Activated CD8-positive, alpha-beta memory T cell treated with anti-CD3 and anti-CD28 coated beads, Interleukin-2, amount 50 U/mL, for 1 hour (primary cell): ENCODE measurements around the gene GTF2IRD2.
"Not testable (repeated sequence)": the region's sequence is repeated elsewhere in the genome, so short reads cannot be mapped to it uniquely, and the experiment has no call there.

Experiments used
- DNase-seq: peaks from one replicate; pipeline ENCODE4 v3.0.0-alpha.2; 2020; ENCODE audit errors: extremely low read depth

GTF2IRD2 gene

GRCh38 chr7:74788369-74789150 is 62.8 kb downstream of the GTF2IRD2 start:
- DNase-seq: peak; percentile 77

GRCh38 chr7:74783595-74783994 is 67.8 kb downstream of the GTF2IRD2 start:
- not testable (repeated sequence) for DNase-seq

- DNase-seq: not testable (repeated sequence)
Observed at GRCh38 chr7:74781746-74782145, 69.7 kb downstream of the GTF2IRD2 start.

GRCh38 chr7:74779053-74779452 is 72.4 kb downstream of the GTF2IRD2 start:
- not testable (repeated sequence) for DNase-seq

- not testable (repeated sequence) for DNase-seq
Observed at GRCh38 chr7:74775111-74775510, 76.3 kb downstream of the GTF2IRD2 start.

GRCh38 chr7:74773760-74774750 is 77.3 kb downstream of the GTF2IRD2 start, which contains the start of gene NCF1:
Gene NCF1, plus strand, starts transcription at chr7:74774011. Its CDS starts 21 bp downstream, at chr7:74774032.
- DNase-seq: not testable (repeated sequence)

GRCh38 chr7:74772093-74772492 is 79.3 kb downstream of the GTF2IRD2 start:
- not testable (repeated sequence) for DNase-seq

- not testable (repeated sequence) for DNase-seq
Observed at GRCh38 chr7:74770062-74770461, 81.3 kb downstream of the GTF2IRD2 start.

GRCh38 chr7:74766991-74767390 is 84.4 kb downstream of the GTF2IRD2 start:
- DNase-seq: not testable (repeated sequence)

- not testable (repeated sequence) for DNase-seq
Observed at GRCh38 chr7:74766509-74766908, 84.9 kb downstream of the GTF2IRD2 start.

GRCh38 chr7:74765205-74765918 is 86.0 kb downstream of the GTF2IRD2 start:
- DNase-seq: not testable (repeated sequence)

GRCh38 chr7:74758982-74759381 is 92.4 kb downstream of the GTF2IRD2 start:
- DNase-seq: not testable (repeated sequence)

- not testable (repeated sequence) for DNase-seq
Observed at GRCh38 chr7:74758268-74758667, 93.1 kb downstream of the GTF2IRD2 start.

GRCh38 chr7:74756673-74757072 is 94.7 kb downstream of the GTF2IRD2 start:
- not testable (repeated sequence) for DNase-seq

- DNase-seq: not testable (repeated sequence)
Observed at GRCh38 chr7:74753921-74754482, 97.4 kb downstream of the GTF2IRD2 start.
